Activated CD4-positive, CD25-positive, alpha-beta regulatory T cell treated with anti-CD3 and anti-CD28 coated beads, Interleukin-2, amount 50 U/mL, for 24 hours (primary cell): ENCODE measurements around the gene ADGRD1.
"Not testable (repeated sequence)": the region's sequence is repeated elsewhere in the genome, so short reads cannot be mapped to it uniquely, and the experiment has no call there.

ENCODE experiments used
- ATAC-seq, 2 donors: fragments of 150-1000 bp; cut with Tn5 transposase; one replicate each; pipeline ENCODE4 v1.10.0; 2021; ENCODE audit warnings: mild to moderate bottlenecking in 1 of 2, moderate library complexity in 1 of 2

The ADGRD1 gene

DNA sequence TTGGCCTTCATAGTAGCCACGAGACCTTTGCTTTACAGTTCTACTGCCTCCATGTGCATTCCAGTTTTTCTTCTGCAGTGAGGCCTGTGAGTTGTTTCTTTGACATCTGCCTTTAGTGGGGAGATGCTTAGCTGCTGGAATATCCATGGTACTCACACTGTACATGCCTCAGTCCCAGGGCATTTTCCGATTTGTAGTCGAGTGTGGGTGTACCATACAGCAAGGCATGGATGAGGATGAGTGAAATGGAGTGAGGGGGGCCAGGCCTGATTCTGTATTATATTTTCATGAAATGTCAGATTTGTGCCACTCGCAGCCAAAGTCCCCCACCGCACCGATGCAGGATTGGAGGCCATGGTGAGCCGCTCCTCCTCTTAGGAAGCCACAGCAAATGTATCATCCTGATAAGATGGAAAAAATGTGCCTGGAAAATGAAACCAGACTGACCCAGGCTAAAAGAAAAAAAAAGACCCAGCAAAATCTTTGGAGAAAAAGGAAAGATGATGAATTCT, 173.0 kb downstream of the ADGRD1 start:
- no peak for ATAC-seq

DNA sequence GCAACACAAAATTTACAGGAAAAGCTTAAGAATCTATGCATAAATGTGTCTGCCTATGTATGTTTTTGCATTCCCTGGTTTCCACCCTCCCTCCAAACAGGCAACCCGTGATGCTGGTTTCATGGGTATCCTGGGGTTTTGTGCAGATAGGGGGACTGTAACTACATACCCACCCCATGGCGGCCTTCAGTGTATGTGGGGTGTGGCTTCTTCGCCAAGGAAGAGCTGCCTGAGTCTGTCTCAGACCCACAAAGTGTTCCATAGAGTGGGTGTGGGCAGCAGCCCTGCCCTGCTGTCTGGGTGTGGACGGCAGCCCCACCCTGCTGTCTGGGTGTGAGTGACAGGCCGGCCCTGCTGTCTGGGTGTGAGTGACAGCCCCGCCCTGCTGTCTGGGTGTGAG, 174.8 kb downstream of the ADGRD1 start:
- no peak for ATAC-seq

DNA sequence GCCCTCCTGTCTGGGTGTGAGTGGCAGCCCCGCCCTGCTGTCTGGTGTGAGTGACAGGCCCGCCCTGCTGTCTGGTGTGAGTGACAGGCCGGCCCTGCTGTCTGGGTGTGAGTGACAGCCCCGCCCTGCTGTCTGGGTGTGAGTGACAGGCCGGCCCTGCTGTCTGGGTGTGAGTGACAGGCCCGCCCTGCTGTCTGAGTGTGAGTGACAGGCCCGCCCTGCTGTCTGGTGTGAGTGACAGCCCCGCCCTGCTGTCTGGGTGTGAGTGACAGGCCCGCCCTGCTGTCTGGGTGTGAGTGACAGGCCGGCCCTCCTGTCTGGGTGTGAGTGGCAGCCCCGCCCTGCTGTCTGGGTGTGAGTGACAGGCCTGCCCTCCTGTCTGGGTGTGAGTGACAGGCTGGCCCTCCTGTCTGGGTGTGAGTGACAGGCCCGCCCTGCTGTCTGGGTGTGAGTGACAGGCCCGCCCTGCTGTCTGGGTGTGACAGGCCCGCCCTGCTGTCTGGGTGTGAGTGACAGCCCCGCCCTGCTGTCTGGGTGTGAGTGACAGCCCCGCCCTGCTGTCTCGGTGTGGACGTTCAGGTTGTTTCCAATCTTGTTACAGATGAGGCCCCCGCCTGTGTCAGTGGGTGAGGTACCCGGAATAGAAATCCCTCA, 175.4 kb downstream of the ADGRD1 start:
- ATAC-seq, result not testable (repeated sequence)

DNA sequence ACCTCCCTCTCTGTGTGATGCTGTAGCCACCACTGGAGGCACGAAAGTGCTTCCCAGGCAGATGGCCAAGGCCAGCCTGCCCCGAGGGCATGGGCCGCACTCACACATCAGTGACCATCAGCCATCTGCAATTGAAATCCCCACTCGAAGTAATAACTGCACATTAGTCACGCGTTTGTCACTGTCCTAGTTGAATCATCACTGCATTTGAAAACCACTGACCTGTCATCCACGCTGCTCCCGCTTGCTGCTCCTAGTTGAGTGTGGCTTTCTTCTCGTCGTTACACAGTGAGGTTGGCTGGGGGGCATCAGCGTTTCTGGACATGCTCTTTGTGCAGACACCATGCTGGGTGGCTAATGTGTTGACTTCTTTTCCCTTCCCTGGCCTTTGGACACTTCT, 176.1 kb downstream of the ADGRD1 start:
- no peak for ATAC-seq

DNA sequence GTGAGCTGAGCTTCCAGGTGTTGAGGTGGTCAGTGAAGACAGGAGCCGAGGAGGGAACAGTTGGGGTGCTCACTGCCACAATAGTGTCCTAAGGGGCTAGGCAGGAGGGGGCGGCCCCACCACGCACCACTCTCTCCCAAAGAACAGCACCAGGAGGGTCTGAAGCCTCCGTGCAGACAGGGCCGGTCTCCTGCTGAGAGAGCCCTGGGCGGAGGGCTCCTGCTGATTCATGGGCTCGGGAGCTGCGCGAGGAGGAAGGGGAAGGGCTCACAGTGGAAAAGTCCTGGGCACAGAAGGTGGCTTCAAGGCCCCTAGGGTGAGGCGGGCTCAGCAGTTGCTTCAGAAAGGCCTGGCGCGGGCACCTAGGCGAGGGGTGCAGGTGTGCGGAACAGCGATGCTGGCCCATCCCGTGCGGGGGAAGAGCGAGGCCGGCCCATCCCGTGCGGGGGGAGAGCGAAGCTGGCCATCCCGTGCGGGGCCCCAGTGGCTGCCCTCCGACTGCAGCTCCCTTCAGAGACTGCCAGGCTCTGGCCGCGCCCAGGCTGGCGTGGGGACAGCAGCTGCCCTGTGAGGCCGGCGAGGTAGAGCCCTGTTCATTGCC, 176.7 kb downstream of the ADGRD1 start:
- no peak for ATAC-seq

DNA sequence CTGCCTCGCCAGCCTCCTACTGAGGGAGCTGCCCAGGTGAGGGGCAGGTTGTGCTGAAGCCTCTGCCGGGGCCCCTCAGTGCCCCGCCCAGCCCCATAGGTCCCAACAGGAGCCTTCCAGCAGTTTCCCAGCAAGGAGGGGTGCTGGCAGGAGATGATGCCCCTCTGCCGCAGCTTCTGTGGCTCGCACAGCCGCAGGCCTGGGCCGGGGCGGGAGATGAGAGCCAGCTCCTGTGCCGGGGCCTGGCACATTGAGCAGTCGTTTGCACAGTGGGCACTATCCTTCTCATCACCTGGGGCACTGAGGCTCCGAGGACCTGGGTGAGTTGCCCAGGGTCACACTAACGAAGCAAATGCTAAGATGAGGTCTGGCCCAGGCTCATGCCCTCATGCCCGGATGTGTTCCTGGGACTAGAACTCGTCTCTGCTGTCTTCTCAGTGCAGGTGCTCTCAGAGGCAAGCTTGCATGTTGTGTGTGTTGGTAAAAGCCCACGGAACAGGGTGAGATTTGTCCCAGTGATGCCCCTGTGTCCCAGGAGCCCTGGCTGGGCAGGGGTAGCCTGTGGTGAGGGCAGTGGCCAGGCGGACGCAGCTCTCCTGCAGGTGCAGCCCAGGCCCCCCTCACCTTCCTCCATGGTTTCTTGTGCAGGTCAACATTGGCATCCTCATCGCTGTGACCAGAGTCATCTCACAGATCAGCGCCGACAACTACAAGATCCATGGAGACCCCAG, 177.5 kb downstream of the ADGRD1 start:
- ATAC-seq, result no peak

DNA sequence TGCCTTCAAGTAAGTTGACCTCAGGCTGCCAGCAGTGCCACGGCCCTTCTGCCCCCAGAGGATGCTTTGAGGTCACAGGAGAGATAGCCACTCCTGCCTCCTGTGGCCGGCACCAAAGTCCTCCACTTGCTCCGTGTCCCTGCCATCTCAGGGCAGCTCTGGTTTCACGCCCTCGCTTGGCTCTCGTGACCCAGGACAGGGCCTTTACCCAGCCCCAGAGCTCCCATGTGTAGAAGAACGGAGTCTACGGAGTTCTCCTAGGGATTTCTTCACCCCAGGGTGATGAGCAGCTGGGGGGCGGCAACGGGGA, 178.1 kb downstream of the ADGRD1 start:
- ATAC-seq, result no peak

DNA sequence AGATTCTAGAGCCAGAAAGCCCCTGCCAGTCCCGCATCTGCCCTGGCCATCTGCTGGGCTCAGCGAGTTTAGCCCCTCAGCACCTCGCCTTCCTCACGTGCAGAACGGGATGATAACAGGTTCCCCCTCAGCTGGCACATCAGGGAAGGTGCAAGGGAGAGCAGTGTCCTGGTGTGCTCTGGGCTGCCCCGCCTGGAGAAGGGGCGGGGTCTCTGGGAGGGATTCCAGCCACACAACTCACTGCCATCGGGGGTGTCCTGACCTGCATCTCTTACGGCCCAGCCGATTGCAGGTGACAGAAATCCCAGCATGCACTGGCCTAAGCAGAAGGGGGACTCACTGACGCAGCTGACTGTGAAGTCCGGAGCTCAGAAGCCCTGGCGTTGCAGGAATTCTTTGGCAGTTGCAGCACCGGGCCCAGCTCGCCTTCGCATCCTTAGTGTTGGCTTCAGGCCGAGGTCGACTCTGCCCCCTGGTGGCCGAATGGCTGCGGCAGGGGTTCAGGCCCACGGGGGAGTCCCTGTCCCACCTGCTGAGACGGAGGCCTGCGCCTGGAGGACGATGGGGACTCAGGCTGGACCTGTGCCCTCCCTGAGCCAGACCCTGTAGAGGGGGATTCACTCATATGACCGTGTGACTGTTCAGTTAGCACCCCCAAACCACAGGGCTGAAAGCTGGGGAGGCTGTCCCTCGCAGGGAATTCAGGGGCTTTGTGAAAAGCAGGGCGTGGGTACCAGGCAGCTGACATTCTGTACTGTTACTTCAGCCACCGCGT, 178.6 kb downstream of the ADGRD1 start:
- ATAC-seq, result peak; percentile 57 to 61

DNA sequence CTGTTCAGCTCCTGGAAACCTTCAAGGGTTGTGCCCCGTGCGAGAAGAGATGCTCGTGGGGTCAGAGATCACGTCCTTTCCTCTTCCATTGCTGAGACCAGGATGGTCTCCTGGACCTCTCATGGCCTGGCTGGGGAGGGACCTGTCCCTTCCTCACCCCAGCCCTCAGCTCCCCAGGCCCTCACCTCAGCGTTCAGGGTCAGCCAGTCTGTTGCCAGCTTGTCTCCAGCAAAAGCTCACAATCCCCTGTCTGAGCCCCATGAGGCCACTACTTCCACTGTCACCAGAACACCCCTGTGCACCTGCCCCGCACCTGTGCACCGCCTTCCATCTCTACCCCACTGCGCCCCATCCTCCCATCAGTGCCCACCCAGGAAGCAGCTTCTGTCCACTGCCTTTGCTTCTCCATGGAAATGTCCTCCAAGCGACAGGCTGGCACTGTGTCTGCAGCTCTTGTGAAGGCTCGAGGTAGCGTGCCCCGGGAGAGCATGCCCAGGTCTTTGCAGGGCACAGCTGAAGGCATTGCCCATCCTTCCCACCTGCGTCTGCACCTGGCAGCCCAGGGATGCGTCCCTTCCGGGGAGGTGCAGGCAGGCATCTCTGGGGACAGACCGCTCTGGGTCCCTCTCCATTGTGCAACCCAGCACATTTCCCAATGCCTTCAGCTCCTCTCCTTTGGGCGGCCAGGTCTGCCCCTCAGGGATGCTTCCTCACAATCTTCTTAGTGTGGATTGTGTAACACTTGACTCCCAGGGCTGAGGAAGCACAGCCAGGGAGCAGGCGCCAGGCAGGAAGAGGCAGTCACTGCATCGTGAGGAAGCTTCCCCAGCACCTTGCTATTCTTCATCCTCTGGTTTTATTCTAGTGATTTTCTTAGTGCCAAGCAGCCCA, 179.6 kb downstream of the ADGRD1 start:
- no peak for ATAC-seq

DNA sequence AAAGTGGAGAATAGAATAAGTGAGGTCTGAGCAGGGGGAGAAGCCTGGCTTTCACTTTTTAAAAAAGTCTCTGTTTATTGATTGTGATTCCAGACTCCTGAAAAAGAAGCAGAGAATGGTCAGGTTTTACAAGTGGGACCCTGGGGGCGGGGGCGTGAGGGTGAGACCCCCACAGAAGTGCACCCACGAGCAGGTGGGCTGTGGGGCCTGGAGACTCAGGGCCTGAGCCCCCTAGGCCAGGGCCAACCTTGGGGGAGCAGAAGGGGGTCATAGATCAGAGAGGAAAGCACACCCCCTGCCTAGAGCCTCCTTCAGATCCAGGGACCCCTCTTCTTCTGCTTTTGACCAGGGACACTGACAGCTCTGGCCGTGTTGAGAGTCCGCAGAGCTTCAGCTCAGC, 180.3 kb downstream of the ADGRD1 start:
- no peak for ATAC-seq

DNA sequence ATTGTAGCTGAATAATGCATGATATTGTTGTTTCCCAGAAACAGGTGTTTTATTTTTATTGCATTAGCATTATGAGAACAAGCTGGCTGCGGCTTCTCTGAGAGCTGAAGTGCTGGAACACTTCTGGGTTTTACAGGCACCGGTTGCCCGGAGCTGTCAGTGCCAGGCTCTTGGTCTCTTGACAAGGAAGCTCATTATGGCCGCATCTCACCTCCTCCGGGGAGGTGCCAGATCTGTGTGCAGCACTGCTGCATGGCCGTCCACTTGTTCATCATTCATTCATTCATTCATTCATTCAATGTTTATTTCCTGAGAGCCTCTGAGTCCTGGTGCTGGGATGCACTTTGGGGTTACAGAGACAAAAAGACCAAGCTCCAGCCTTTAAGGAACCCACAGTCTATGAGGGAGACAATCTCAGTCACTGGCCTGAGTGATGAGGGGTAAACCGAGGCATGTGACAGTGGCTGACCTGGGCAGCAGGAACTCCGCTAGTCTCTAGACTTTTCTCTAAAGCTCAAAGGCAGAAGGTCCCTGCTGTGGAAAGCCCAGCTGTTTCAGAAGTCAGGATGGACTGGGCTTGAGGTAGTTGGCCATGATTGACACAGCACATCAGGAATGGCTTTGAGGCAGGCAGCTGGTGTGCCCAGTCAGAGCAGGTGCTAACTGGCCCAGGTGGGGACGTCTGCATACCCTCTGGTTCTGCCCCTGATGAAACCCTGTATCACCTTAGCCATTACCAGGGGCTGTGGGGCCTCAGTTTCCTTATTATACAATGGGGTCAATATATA, 181.0 kb downstream of the ADGRD1 start:
- ATAC-seq, result no peak

DNA sequence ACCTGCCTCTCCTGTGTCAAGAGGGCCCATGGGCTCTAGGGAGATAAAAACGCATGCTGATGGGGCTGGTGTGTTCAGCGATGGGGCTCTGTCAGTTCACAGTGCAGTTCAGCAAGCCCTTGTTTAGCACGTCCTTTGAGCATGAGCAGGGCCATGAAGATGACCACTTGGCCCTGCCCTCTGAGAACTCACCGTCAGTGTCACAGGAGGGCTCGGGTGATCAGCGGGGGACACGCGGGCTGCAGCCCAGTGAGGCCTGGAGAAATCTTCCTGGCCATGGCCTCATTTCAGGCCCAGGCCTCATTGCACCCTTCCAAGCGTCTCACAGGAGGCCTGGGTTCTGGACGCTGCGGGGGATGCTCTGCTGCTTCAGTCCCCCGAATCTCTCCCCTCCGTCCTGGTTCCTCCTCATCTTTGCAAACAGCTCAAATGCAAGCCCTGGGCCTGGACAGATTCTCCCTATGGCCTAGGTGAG, 181.6 kb downstream of the ADGRD1 start:
- ATAC-seq, result no peak

DNA sequence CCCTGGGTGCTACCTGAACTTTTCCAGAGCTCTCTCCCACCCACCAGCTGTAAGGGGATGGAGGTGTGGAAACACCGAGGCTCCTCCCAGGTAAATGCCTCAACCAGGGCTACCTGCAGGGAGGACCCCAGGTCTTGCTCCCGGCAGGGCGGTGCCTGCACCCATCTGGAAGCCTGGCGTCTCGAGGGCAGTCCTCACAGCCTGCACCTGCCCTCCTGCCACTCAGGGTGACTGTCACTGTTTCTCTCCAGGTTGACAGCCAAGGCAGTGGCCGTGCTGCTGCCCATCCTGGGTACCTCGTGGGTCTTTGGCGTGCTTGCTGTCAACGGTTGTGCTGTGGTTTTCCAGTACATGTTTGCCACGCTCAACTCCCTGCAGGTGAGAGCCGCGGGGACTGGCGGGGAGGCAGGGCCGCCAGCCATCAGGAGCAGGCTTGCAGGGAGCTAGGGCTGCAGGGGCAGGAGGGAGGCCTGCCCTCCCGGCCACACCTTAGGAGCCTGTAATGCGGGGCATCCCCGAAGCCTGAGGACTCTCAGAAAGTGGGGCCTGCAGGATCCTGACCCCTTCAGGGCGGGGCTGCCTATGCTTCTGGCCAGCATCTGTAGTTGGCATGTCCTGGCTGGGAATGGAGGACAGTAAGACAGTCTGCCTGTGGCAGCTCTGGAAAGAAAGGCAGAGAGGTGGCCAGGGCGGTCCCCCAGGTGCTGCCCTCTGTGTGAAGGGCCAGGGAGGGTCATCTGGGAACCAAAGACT, 182.3 kb downstream of the ADGRD1 start:
- no peak for ATAC-seq

DNA sequence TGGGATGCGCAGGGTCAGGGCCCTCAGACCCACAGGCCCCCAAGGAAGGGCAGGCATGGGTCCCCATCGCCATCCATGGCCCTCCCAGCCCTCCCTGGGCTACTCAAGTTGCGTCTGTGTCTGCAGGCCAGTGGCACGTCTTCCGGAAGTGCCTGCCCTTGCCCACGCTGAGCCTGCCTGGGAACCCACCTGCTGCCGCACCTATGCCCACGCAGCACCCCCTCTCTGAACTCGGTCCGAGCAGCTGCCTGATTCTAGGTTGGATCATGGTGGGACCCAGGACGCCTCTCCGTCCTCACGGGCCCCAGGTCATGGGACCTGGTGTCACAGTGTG, 182.8 kb downstream of the ADGRD1 start:
- ATAC-seq, result no peak

DNA sequence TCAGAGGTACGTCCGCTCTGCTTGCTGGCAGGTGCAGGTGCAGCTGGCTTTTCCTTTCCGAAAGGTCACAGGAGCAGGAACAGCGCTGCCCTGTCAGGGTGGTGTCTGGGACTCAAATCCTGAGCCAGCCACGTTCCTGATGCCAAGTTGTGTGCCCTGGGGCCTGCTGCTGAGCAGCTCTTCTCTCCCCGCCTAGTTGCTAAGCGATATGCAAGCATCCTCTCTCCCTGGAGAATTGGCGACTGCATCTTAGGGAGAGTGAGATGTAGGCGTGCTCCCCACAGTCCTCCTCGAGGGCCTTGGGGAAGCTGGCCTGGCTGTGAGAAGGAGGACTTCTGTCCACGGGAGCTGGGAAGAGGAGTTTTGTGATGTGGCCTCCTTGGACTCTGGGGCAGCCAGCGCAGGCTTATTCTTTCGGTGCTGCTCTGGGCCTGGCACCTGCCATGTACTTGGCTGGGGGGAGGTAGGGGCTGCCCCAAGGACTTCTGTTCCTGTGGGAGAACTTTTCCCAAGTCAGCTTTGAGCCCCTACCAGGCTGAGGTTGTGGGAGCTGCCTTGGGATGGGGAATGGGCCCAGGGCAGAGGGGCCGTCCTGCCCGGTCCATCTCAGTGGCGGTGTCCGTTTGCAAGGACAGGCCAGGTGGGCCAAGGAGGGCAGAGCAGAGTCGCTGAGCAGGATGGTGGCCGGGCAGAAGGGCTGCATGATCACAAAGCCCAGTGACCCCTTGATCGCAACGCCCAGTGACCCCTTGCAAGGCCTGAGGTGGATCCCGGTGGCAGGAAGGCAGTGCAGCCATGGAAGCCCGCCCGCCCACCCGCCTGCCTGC, 183.5 kb downstream of the ADGRD1 start:
- no peak for ATAC-seq

DNA sequence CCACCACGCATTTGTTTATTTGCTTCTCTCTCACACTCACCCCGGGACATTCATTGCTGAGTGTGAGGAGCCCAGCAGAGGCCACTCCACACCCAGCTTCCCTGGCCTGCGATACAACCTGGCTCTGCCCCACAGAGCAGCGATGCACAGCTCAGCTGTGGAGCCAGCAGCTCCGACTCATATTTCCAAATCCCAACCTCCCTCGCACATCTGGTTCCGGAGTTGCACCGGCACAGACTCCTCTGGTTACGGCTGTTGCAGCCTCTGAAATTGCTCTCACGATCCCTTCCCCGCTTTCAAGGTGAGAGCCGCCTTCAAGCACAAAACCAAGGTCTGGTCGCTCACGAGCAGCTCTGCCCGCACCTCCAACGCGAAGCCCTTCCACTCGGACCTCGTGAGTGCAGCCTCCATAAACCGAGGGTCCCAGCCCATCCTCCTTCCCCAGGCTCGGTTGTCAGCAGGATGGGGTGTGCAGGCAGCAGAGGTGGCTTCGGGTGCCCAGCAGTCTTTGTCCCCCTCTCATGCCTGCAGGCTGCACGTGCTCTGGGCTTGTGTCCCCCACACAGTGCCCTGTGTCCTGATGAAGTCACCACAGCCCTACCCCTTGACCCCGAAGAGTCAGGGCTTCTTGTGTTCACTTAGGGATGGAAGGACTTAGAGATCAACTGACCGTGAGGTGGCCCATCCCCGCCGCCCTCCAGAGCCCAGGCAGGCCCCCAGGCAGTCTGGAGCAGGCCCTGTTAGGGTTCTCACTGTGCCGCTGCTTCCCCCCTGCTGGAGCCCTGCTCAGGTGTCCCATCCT, 184.3 kb downstream of the ADGRD1 start:
- ATAC-seq, result no peak

DNA sequence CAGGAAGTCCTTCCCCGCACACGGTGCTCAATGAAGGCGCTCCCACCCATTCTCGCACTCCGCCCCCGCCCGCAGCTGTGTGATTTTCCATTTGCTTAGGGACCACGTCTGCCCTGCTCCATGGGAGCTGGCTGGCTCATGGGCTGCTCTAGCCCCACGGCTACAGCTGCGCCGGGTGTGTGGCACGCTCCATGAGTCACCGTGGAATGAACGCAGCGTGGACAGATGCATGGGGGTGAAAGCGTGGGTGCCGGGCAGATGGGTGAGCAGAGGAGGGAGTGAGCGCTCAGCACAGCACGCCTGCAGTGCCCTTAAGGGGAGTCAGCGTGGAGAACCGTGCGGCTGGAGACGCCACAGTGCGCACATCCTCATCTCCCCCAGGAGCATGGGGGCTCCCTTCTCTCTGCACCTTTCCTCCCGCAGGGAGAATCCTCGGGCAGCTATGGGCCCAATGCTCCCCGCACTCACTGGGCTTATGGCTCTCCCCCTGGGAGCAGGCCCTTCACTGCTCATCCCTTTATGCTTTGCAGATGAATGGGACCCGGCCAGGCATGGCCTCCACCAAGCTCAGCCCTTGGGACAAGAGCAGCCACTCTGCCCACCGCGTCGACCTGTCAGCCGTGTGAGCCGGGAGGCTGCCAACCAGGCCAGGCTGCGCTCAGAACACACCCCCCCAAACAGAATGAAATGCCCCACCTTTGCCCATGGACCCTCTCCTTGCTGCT, 185.1 kb downstream of the ADGRD1 start:
- no peak for ATAC-seq
